Esophagus squamous epithelium (tissue), 5 donors: ENCODE measurements around the gene DNAJC15. TPM values are rescaled to one million over a fixed set of nuclear protein-coding genes. Genes with fewer than 3 reads are reported as not detected.

Source experiments
- DNase-seq: peaks from one replicate; lab custom pipeline; 2025; lab: John Stamatoyannopoulos, UW
- H3K27ac ChIP-seq, 4 donors: fragments of 200-600 bp; sonication (generic); one replicate each; pipeline ENCODE4 v1.5.1; 2016 to 2019; ENCODE audit warnings: mild to moderate bottlenecking in 1 of 4
- H3K27me3 ChIP-seq, 4 donors: fragments of 200-600 bp; sonication (generic); 1 replicate in 3 of 4; 2 replicates in 1 of 4; pipeline versions ENCODE4 v1.5.1 to v1.6.0; 2017 to 2021; ENCODE audit warnings: antibody characterized with exemption in 1 of 4
- H3K36me3 ChIP-seq, 3 donors: fragments of 200-600 bp; sonication (generic); one replicate each; pipeline ENCODE4 v1.5.1; 2016 to 2019
- H3K4me1 ChIP-seq, 3 donors: fragments of 200-600 bp; sonication (generic); one replicate each; pipeline ENCODE4 v1.5.1; 2017 to 2019
- H3K4me3 ChIP-seq, 4 donors: fragments of 200-600 bp; sonication (generic); 1 replicate in 3 of 4; 2 replicates in 1 of 4; pipeline ENCODE4 v1.5.1; 2016 to 2019; ENCODE audit warnings: mild to moderate bottlenecking in 2 of 4, moderate library complexity in 1 of 4
- H3K9me3 ChIP-seq, 3 donors: fragments of 200-600 bp; sonication (generic); one replicate each; pipeline ENCODE4 v1.5.1; 2016 to 2019
- CTCF ChIP-seq, 6 experiments: fragments of 450-650 bp in 4 of 6; fragments of 200-600 bp in 2 of 6; sonication (generic) in 2 of 6; IDR thresholded peaks; one replicate each; pipeline ENCODE4 v1.5.1; 2016 to 2019; ENCODE audit warnings: antibody characterized with exemption in 6 of 6, mild to moderate bottlenecking in 4 of 6, moderate library complexity in 4 of 6
- POLR2A ChIP-seq, 4 donors: fragments of 450-650 bp; IDR thresholded peaks; one replicate each; pipeline ENCODE4 v1.6.1; 2017; ENCODE audit warnings: antibody characterized with exemption in 4 of 4, mild to moderate bottlenecking in 4 of 4, moderate library complexity in 3 of 4
- WGBS, 2 donors: methylation state at CpG; one replicate each; pipeline ENCODE4 v1.1.5; 2018; 5-methylcytosine and 5-hydroxymethylcytosine counted together
- intact Hi-C: fragments of 100-400 bp; cut with DNase I; formaldehyde crosslinking; loops from one replicate; pipeline ENCODE4 v1.15.0; 2022
- total RNA-seq, 4 donors: library from RNA; depleted of rRNA; stranded (reverse); fragments of >200 nt; gene quantifications; one replicate each; pipeline ENCODE4 v1.1.0, GENCODE V29; 2016
- donor health status: DM: yes; HTN: yes; CAD: no.

DNAJC15 gene
- total RNA-seq, 4 donors from 2014 or later, result 2.9 to 15.0 (median 9.0) TPM

- no peaks in the 10 kb centered on the region for H3K9me3 ChIP-seq
- intact Hi-C loops, result no loop called here
- no peak for DNase-seq
- no peak for TF ChIP-seq CTCF (IDR thresholded peaks at IDR 0.05)
- no peak for TF ChIP-seq POLR2A (IDR thresholded peaks at IDR 0.05)
- H3K27me3 ChIP-seq, result no peaks in the 10 kb centered on the region
- peaks cover 0 to 5% (median 0%) of the 10 kb centered on the region in 3 donors for H3K4me1 ChIP-seq
- WGBS, 2 donors, result 74 to 85% methylated on average over 5 to 6 of the region's 6 CpGs
- H3K36me3 ChIP-seq, result no peaks in the 10 kb centered on the region
- H3K27ac ChIP-seq, result no peak overlapping the region
- H3K4me3 ChIP-seq, result no peak overlapping the region
These were observed 19.7 kb upstream of the DNAJC15 start for GRCh38 chr13:43003729-43004128.

GRCh38 chr13:43005460-43006236 lies 17.7 kb upstream of the DNAJC15 start:
- H3K36me3 ChIP-seq, result no peaks in the 10 kb centered on the region
- H3K4me3 ChIP-seq, result no peak overlapping the region
- no peak overlapping the region for H3K27ac ChIP-seq
- H3K9me3 ChIP-seq, result no peaks in the 10 kb centered on the region
- no peak for DNase-seq
- 86 to 93% methylated on average over 3 of the region's 3 CpGs for WGBS, 2 donors
- intact Hi-C loops, result no loop called here
- peaks cover 0 to 5% (median 0%) of the 10 kb centered on the region in 3 donors for H3K4me1 ChIP-seq
- no peak for TF ChIP-seq CTCF (IDR thresholded peaks at IDR 0.05)
- TF ChIP-seq POLR2A (IDR thresholded peaks at IDR 0.05), result no peak
- H3K27me3 ChIP-seq, result no peaks in the 10 kb centered on the region

DNA sequence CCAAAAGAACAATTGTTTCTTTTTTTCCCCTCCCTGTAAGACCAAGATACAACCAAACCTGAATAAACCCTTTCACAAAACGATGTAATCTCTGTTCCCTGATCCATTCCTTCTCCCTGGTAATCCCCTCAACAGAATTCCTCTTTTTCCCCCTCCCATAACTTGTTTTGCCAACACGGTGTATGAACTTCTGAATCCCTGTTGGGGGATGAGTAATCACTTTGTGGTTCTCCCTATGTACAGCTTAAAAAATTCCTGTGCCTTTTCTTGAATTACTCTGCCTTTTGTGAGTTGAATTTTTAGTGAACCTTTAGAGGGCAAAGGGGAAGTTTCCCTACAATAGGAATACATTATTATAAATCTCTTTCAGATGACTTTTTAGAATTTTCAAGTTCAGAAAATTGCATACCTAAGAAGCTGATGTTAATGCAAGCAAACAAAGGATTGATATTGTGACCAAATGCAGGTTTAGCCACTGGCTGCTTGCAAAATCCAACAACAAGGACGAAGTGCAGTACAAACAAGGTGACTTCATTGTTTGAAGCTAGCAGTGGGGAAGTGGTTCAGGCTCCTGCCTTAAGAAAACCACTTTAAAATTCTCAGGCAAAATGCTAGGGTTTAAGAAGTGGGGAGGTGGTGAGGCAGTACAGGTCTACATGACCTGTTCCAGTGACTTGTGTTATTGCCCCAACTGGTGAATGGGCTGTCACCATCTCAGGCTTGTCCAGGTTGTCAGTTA lies 16.3 kb upstream of the DNAJC15 start:
- H3K27ac ChIP-seq, result no peak overlapping the region
- H3K9me3 ChIP-seq, result no peaks in the 10 kb centered on the region
- H3K4me1 ChIP-seq, result peaks cover 0 to 5% (median 0%) of the 10 kb centered on the region in 3 donors
- H3K27me3 ChIP-seq, result no peaks in the 10 kb centered on the region
- intact Hi-C loops, result no loop called here
- TF ChIP-seq CTCF (IDR thresholded peaks at IDR 0.05), result no peak
- no peak for TF ChIP-seq POLR2A (IDR thresholded peaks at IDR 0.05)
- no peaks in the 10 kb centered on the region for H3K36me3 ChIP-seq
- no peak for DNase-seq
- WGBS, 2 donors, result 29% methylated on average over 3 of the region's 3 CpGs
- H3K4me3 ChIP-seq, result no peak overlapping the region

DNA sequence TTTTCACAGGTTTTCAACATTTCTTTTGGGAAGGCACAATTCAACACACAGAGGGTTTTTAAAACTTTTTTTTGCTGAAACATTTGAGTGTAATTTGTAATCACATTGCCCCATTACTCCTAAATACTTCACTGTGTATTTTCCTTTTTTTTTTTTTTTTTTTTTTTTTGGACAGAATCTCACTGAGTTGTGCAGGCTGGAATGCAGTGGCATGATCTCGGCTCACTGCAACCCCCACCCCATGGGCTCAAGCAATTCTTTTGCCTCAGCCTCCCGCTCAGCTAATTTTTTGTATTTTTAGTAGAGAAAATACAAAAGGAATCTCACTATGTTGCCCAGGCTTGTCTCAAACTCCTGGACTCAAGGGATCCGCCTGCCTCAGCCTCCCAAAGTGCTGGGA lies 14.8 kb upstream of the DNAJC15 start:
- H3K4me3 ChIP-seq, result no peak overlapping the region
- 88 to 89% methylated on average over 2 to 3 of the region's 3 CpGs for WGBS, 2 donors
- H3K36me3 ChIP-seq, result no peaks in the 10 kb centered on the region
- TF ChIP-seq CTCF (IDR thresholded peaks at IDR 0.05), result no peak
- TF ChIP-seq POLR2A (IDR thresholded peaks at IDR 0.05), result no peak
- no peak for DNase-seq
- H3K9me3 ChIP-seq, result no peaks in the 10 kb centered on the region
- no peak overlapping the region for H3K27ac ChIP-seq
- no peaks in the 10 kb centered on the region for H3K27me3 ChIP-seq
- peaks cover 0 to 5% (median 0%) of the 10 kb centered on the region in 3 donors for H3K4me1 ChIP-seq
- intact Hi-C loops, result no loop called here

GRCh38 chr13:43009506-43009905 lies 13.9 kb upstream of the DNAJC15 start:
- Histone ChIP-seq H3K27me3 (no peaks in the 10 kb centered on the region), H3K4me1 (peaks cover 0 to 5% (median 0%) of the 10 kb centered on the region in 3 donors), H3K27ac (no peak overlapping the region), H3K36me3 (no peaks in the 10 kb centered on the region), H3K4me3 (no peak overlapping the region), H3K9me3 (no peaks in the 10 kb centered on the region)
- WGBS, 2 donors, result 82 to 89% methylated on average over 1 of the region's 1 CpG
- TF ChIP-seq CTCF (IDR thresholded peaks at IDR 0.05) (no peak), POLR2A (IDR thresholded peaks at IDR 0.05) (no peak)
- DNase-seq, result no peak
- intact Hi-C loops, result no loop called here
